ENCODE measurements around the gene NRARP.

Gene NRARP

DNA sequence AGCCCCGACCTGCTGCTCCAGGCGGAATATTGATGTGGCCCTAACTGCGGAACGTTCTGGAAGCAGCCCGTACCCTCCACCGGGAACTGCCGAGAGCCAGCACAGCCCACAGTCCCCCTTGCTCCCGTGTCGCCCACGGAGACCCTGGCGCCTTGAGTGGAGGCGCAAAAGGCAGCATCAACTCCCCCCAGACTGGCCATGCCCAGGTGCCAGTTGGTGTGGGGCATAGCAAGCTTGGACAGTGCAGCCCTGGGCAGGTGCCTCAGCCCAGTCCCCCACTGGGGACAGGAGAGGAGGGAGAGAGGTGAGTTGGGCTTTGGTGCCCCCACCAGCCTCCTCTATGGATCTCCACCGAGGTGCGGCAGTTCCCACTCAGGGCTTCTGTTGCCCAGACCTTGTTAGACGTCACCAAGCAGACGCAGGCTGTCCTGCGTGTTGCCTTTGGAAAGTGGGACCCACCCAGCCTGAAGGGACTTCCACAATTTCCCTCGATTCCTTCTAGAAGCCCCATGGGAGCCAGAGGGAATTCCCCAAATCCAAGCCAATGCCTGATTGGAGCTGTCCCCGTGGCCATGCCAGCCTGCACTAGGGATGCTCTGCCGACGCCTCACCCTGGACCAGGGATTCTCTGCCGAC, 19.8 kb upstream of the NRARP start:
- no peak for FAIRE-seq

DNA sequence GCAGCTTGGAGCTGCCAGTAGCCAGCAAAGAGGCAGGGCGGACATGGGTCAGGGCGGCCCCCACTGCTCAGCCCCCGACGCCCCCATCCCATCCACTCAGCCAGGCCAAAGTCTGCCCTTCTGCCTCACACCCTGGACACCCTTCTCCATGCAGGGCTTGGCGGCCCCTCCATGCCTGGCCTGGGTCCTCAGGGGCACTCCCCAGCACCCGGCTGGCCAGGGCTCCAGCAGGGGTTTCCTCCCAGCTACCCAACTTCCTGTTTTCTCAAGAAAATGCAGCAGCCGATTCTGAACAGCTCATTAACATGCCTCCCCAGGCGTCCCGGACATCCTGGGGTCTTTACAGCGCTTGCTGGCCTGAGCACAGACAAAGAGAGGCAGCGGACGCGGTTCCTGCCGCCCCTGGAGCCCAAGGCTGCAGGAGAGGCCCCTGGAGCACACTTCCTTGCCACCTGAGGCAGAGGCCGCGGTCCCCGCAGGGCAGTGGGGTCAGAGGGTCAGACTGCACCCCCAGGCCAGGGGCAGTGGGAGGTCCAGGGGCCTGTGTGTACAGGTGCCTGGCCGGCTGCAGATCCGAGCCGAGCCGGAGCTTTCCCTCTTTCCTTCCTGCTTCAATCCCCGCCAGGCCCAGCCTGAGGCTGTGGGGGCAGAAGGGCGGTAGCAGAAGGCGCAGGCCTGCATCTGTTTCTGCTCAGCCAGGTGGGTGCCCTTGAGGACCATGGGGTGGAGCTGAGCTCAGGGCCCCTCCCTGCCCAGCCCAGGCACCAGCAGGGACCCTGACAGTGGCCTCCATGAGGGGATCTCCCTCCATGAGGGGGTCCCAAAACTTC, 18.7 kb upstream of the NRARP start:
- no peak for FAIRE-seq

- no peak for FAIRE-seq
These were observed 17.9 kb upstream of the NRARP start for GRCh38 chr9:137319739-137320551.

GRCh38 chr9:137319011-137319738, 17.1 kb upstream of the NRARP start:
- FAIRE-seq, result no peak

DNA sequence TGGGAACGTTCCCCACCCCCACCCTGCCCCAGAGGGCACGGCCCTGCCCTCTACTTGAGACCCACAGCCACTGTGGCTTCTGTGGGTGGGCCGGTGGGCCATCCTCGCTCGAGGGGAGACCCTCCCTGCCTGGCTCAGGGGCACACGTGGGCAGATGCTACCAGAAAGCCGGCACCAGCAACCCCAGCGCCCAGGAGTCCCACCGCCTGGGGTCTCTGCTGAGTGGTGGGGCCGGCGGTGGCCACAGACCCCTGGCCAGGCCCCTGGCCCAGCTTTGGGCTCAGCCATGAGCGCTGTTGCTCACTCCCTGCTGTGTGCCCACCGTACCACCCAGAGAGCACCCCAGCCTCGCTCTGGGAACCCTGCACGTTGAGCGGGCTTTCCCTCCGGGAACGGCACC, 16.5 kb upstream of the NRARP start:
- no peak for FAIRE-seq

DNA sequence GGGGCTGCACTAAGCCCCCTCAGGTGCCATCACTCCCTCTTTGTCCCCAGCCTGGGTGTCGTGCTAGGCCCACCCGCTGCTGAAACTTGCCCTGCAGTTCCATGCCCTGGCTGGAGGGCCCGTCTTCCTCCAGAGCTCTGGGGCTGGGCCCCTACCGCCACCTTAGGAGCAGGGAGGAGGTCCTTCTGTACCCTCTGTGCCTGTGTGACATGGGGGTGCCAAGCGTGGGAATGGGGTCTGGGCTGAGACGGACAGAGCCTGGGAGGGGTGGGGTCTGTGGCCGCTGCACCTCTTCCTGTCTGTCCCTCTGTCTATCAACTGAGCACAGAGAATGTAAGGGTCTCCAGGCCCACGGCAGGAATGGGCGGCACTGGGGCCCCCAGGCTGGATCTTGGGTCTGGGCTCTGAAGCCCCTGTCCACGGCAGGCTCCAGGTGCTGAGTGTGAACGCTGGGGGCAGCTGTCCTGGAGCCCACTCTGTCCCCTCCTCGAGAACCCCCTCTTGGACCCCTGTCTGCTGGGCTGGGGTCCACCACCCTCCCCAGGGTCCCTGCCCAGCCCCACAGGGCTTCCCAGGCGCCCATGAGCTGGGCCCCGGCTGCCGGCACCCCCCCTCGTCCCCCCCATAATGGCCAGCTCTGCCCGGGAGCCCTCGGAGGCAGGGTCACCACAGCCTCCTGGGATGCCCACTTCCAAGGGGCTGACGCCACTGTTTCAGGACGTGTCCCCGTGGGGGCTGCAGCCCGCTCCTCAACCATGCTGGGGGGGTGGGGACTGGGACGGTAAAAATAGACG, 15.8 kb upstream of the NRARP start:
- FAIRE-seq, result no peak

GRCh38 chr9:137317021-137317717, 15.1 kb upstream of the NRARP start:
- no peak for FAIRE-seq

GRCh38 chr9:137316012-137316981, 14.2 kb upstream of the NRARP start:
- no peak for FAIRE-seq

GRCh38 chr9:137315581-137316011, 13.5 kb upstream of the NRARP start:
- no peak for FAIRE-seq

GRCh38 chr9:137314561-137315560, 12.8 kb upstream of the NRARP start:
- no peak for FAIRE-seq

DNA sequence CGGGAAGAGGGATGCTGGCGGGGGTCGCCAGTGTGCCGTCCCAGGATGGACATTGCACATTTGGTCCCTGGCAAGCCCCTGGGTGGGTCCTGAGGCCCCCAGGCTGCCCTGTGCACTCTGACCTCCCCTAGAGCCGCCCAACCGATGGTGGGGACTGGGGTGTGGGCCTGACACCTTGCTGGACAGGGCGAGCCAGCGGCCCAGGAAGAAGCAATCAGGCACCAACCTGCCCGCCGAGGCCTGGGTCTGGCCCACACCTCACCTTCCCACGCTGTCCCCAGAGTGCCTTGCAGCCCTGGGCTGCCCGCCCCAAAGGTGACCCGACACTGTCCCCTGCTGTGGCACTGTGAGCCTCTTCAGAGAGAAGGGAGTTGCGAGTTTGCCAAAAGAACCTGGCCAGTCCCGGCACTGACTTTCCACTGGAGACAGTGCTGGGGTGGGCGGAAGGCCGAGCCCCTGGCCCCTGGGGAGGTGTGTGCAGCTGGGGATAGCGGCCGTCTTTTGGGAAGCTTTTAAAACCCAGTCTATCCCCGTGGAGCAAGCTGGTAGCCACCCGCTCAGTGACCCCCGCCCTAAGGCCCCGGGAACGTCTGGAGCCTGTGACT, 12.0 kb upstream of the NRARP start:
- FAIRE-seq, result no peak

GRCh38 chr9:137313326-137313936, 11.4 kb upstream of the NRARP start:
- FAIRE-seq, result no peak

- no peak for FAIRE-seq
These were observed 10.8 kb upstream of the NRARP start for GRCh38 chr9:137312852-137313325.

GRCh38 chr9:137311986-137312851, 10.1 kb upstream of the NRARP start:
- FAIRE-seq, result no peak

DNA sequence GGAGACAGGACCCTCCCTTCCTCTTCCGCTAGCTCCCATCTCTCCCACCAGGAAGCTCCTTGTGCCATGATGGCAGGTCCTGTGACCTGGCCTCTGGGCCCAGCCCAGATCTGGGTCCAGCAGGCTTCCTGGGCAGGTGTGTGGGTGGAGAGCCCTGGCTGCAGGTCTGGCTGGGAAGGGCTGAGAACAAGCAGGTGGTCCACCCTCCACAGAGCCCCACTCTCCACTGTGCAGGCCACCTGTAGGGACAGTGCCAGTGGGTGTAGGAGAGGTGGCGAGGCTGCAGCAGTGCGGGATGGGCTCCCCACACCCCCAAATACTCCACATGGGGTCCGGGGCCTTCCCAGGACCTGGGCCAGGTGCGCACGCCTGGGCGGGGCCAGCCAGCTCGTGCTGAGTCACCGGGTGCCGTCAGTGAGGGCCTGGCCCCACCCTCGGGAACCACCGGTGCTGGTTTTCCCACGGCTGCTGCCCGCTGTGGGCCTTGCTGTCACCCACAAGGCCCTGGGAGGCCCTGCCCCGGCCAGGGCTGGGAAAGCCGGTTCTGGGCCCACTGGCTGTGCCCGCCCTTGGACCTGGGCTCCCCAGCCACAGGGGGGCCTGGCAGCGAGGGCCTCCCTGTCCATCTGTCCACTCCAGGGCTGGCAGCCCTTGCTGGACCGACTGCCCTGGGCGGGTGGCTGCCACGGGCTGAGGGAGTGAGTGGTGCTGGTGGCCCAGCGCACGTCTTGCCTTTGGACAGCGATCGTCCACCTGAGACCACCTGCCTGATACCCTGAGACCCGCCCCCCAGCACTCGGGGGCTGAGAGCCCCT, 9.3 kb upstream of the NRARP start:
- no peak for FAIRE-seq
